Transverse colon (tissue), 4 donors: Measurements from ENCODE around the gene CLDN20.

Experiments
- EP300 ChIP-seq: sonication (generic); formaldehyde crosslinking; IDR thresholded peaks from one replicate; pipeline ENCODE4 v1.6.1; 2017; ENCODE audit warnings: antibody characterized with exemption, low read depth
- POLR2A ChIP-seq: fragments of 450-650 bp; IDR thresholded peaks from one replicate; pipeline ENCODE4 v1.6.1; 2016; ENCODE audit warnings: antibody characterized with exemption, mild to moderate bottlenecking, moderate library complexity
- POLR2AphosphoS5 ChIP-seq, 3 donors: sonication (generic); formaldehyde crosslinking; IDR thresholded peaks; one replicate each; pipeline ENCODE4 v1.6.1; 2016; ENCODE audit warnings: antibody characterized with exemption in 3 of 3
- TF ChIP-seq, protein P1 (sequence below), 5 experiments: fragments of 200-600 bp in 3 of 5; fragments of 450-650 bp in 2 of 5; sonication (generic) in 3 of 5; IDR thresholded peaks; 1 replicate in 2 of 5; 2 replicates in 3 of 5; pipeline ENCODE4 v1.5.1; 2016 to 2017; ENCODE audit warnings: antibody characterized with exemption in 5 of 5, inconsistent platforms in 3 of 5, mild to moderate bottlenecking in 2 of 5, moderate library complexity in 1 of 5

DNA sequence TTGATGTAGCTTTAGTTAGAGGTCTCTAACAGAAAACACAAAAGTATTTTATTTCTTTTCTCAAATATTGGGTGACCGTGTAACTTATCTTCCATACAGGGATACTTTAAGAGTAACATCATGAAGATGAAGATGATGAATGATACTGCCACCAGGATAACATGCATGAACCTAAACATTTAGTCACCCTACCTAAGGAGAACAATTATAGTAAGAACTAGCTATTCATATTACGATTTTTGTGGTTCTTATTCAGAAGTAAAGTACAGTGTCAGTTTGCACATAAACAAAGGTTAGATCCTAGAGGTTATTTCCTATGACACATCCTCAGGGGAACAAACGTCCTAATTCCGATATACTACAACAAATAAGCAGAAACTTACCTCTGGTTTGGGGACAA is 21.0 kb downstream of the CLDN20 start:
- TF ChIP-seq, protein P1, sequence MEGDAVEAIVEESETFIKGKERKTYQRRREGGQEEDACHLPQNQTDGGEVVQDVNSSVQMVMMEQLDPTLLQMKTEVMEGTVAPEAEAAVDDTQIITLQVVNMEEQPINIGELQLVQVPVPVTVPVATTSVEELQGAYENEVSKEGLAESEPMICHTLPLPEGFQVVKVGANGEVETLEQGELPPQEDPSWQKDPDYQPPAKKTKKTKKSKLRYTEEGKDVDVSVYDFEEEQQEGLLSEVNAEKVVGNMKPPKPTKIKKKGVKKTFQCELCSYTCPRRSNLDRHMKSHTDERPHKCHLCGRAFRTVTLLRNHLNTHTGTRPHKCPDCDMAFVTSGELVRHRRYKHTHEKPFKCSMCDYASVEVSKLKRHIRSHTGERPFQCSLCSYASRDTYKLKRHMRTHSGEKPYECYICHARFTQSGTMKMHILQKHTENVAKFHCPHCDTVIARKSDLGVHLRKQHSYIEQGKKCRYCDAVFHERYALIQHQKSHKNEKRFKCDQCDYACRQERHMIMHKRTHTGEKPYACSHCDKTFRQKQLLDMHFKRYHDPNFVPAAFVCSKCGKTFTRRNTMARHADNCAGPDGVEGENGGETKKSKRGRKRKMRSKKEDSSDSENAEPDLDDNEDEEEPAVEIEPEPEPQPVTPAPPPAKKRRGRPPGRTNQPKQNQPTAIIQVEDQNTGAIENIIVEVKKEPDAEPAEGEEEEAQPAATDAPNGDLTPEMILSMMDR (IDR thresholded peaks at IDR 0.05): no peak
- TF ChIP-seq POLR2A (no peak), POLR2AphosphoS5 (IDR thresholded peaks at IDR 0.05) (no peak), EP300 (no peak)
